Endothelial cell of umbilical vein (primary cell): ENCODE results near the gene DPH6. TPM values are rescaled to one million over a fixed set of nuclear protein-coding genes. Genes with fewer than 3 reads are reported as not detected.

ENCODE experiments used
- BruUV-seq: library from RNA; stranded (reverse); fragments of 400-500 nt; replicated peaks from 2 replicates; lab custom pipeline; 2021; lab: Mats Ljungman, UMichigan
- CTCF ChIA-PET: fragments of 300-600, 350-600 bp; sonication (Branson Sonifier 250); formaldehyde crosslinking; loops from one replicate; lab custom pipeline; 2021; ENCODE audit warnings: antibody characterized with exemption, inconsistent platforms; lab: Charles Lee
- POLR2A ChIA-PET: fragments of 300-600, 350-600 bp; sonication (Branson Sonifier 250); formaldehyde crosslinking; loops from one replicate; lab custom pipeline; 2021; ENCODE audit warnings: antibody characterized with exemption, inconsistent platforms; lab: Charles Lee
- DNase-seq: peaks from one replicate; pipeline ENCODE4 v3.0.0-alpha.2; 2011; ENCODE audit warnings: low read depth, low spot score
- FAIRE-seq: peaks from 2 replicates; lab custom pipeline; 2011; peaks lifted over from hg19 to GRCh38; lab: Jason Lieb, UNC
- H2AFZ ChIP-seq: 2 replicates; pipeline ENCODE4 v1.6.0; 2012; ENCODE audit warnings: low read depth, low read length, control low read depth, inconsistent platforms
- H3K27ac ChIP-seq: 2 replicates; pipeline ENCODE4 v1.5.1; 2011; ENCODE audit warnings: low read depth, mild to moderate bottlenecking, control low read depth, low read length, moderate library complexity; ENCODE audit not compliant: insufficient read depth
- H3K27me3 ChIP-seq, 2 experiments: 2 replicates each; pipeline versions ENCODE4 v1.6.0 to v1.6.1; 2011; ENCODE audit warnings: low read length in 2 of 2, mixed read lengths in 1 of 2; ENCODE audit not compliant: control insufficient read depth in 2 of 2, insufficient read depth in 2 of 2
- H3K36me3 ChIP-seq, 2 experiments: 2 replicates in 1 of 2; 3 replicates in 1 of 2; pipeline ENCODE4 v1.5.1; 2011; ENCODE audit warnings: low read length in 2 of 2, mild to moderate bottlenecking in 1 of 2, moderate library complexity in 1 of 2; ENCODE audit not compliant: control insufficient read depth in 2 of 2, insufficient read depth in 2 of 2; ENCODE audit errors: extremely low read depth in 1 of 2
- H3K4me1 ChIP-seq: 3 replicates; pipeline ENCODE4 v1.5.1; 2011; ENCODE audit warnings: mild to moderate bottlenecking, low read length; ENCODE audit not compliant: control insufficient read depth, insufficient read depth; ENCODE audit errors: extremely low read depth
- H3K4me2 ChIP-seq: 2 replicates; pipeline ENCODE4 v1.6.1; 2011; ENCODE audit warnings: low read length, control low read depth, mixed read lengths; ENCODE audit not compliant: insufficient read depth
- H3K4me3 ChIP-seq, 3 experiments: fragments of 200-600 bp in 1 of 3; sonication (generic), shearing (Covaris generic) in 1 of 3; replicated peaks in 1 of 3; 2 replicates each; pipeline ENCODE4 v1.5.1; 2011 to 2016; ENCODE audit warnings: control low read depth in 3 of 3, low read length in 3 of 3, mild to moderate bottlenecking in 2 of 3, inconsistent platforms in 1 of 3, low read depth in 1 of 3, moderate library complexity in 1 of 3; ENCODE audit not compliant: insufficient read depth in 1 of 3
- H3K79me2 ChIP-seq: 2 replicates; pipeline ENCODE4 v1.6.0; 2012; ENCODE audit warnings: low read length, inconsistent platforms; ENCODE audit not compliant: control insufficient read depth, insufficient read depth
- H3K9ac ChIP-seq: replicated peaks from 2 replicates; pipeline ENCODE3; 2011; ENCODE audit warnings: low read length, control low read depth; ENCODE audit not compliant: insufficient read depth; ENCODE audit errors: extremely low read depth
- H3K9me1 ChIP-seq: replicated peaks from 3 replicates; pipeline ENCODE4 v1.6.0; 2011; ENCODE audit warnings: mild to moderate bottlenecking, low read length; ENCODE audit not compliant: control insufficient read depth, insufficient read depth; ENCODE audit errors: extremely low read depth
- H3K9me3 ChIP-seq: replicated peaks from 2 replicates; pipeline ENCODE4 v1.5.1; 2012; ENCODE audit warnings: low read length, inconsistent platforms; ENCODE audit not compliant: control insufficient read depth, insufficient read depth
- H4K20me1 ChIP-seq: replicated peaks from 2 replicates; pipeline ENCODE3; 2011; ENCODE audit warnings: mild to moderate bottlenecking, low read length; ENCODE audit not compliant: control insufficient read depth, insufficient read depth; ENCODE audit errors: extremely low read depth
- CTCF ChIP-seq, 2 donors: IDR thresholded peaks; 1 replicate in 1 of 2; 2 replicates in 1 of 2; pipeline ENCODE4 v1.5.1; 2011; ENCODE audit warnings: low read length in 2 of 2, mild to moderate bottlenecking in 2 of 2, moderate library complexity in 2 of 2, control low read depth in 1 of 2, inconsistent platforms in 1 of 2, low read depth in 1 of 2; ENCODE audit not compliant: insufficient read depth in 1 of 2; ENCODE audit errors: extremely low read depth in 1 of 2
- FOS ChIP-seq: IDR thresholded peaks from 2 replicates; pipeline ENCODE4 v1.6.1; 2011; ENCODE audit warnings: mild to moderate bottlenecking, low read length, moderate library complexity, borderline replicate concordance; ENCODE audit not compliant: insufficient read depth
- GATA2 ChIP-seq: IDR thresholded peaks from 2 replicates; pipeline ENCODE4 v1.7.0; 2011; ENCODE audit warnings: low read depth, mild to moderate bottlenecking, moderate library complexity, mixed read lengths, low read length; ENCODE audit not compliant: insufficient read length, insufficient read depth
- JUN ChIP-seq: IDR thresholded peaks from 2 replicates; pipeline ENCODE4 v1.6.1; 2011; ENCODE audit warnings: borderline replicate concordance, low read depth; ENCODE audit not compliant: insufficient read length, insufficient read depth
- MYC ChIP-seq: IDR thresholded peaks from one replicate; pipeline ENCODE4 v1.6.1; 2011; ENCODE audit warnings: mild to moderate bottlenecking, low read depth, low read length
- POLR2A ChIP-seq: IDR thresholded peaks from 2 replicates; pipeline ENCODE4 v1.6.1; 2012; ENCODE audit warnings: low read depth, mild to moderate bottlenecking, control low read depth, low read length
- dilution Hi-C: fragments of 300-500 bp; cut with MboI; formaldehyde crosslinking; loops from one replicate; pipeline ENCODE4 v1.15.0; 2019; ENCODE audit warnings: low sequenced_read_pairs; ENCODE audit not compliant: extremely low pct_ligation_motif_present
- intact Hi-C: fragments of 100-400 bp; cut with micrococcal nuclease; formaldehyde crosslinking; loops from one replicate; pipeline ENCODE4 v1.10.0; 2022
- polyA plus RNA-seq, 4 experiments: library from polyadenylated mRNA; depleted of rRNA in 3 of 4; stranded (reverse) in 3 of 4; unstranded in 1 of 4; fragments of >200 nt; gene quantifications; 2 replicates each; pipeline versions ENCODE4 v1.2.1 to v1.2.3, GENCODE V29; 2011 to 2012; ENCODE audit warnings: missing spikeins in 1 of 4
- total RNA-seq: library from RNA; stranded (reverse); gene quantifications from 2 replicates; pipeline ENCODE4 v1.2.3, GENCODE V29; 2021
- TF ChIP-seq, protein P1 (sequence below): IDR thresholded peaks from 2 replicates; pipeline ENCODE4 v1.6.1; 2011; ENCODE audit not compliant: insufficient read depth, insufficient read length

DPH6 gene
- total and polyA plus RNA-seq, 2 donors (not counting 3 experiments of a cell fraction or from before 2014, with no cell fraction given) = 4.6 to 10.1 TPM

DNA sequence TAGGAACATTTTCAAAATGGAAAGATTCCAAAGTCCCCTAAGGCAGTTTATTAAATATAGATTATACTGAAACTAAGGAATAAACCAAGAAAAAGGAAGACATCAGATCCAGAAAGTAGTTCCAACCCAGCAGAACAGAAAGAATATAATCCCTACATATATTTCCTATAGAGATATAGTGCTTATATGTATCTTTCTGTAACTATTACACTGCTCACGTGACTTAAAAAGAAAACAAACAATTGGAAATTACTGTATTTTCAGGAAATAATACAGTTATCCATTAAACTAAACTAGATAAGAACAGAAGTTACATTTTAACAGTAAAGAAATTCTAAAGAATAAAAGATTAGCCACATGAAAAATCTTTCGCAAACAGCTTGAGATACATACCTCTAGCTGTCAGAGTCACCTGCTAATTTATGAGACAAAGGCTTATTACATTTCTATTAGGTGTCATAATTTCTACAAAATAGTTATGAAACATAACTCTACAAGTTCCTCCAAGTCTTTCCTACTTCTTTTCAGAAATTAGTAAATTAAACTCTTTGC, 10.5 kb downstream of the DPH6 start:
- no peaks in the 10 kb centered on the region for H4K20me1 ChIP-seq
- POLR2A ChIA-PET = no interaction called here
- no peak overlapping the region for H3K4me3 ChIP-seq
- no peak overlapping the region for H3K4me2 ChIP-seq
- H3K9ac ChIP-seq = no peak overlapping the region
- TF ChIP-seq POLR2A (no peak), FOS (no peak), CTCF (IDR thresholded peaks at IDR 0.05; ENCODE audit: extremely low read depth in 1 of 2, insufficient read depth in 1 of 2, low read depth in 1 of 2, low read length in 2 of 2) (no peak), MYC (no peak), JUN (no peak), GATA2 (no peak)
- TF ChIP-seq, protein P1, sequence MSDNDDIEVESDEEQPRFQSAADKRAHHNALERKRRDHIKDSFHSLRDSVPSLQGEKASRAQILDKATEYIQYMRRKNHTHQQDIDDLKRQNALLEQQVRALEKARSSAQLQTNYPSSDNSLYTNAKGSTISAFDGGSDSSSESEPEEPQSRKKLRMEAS = no peak
- CTCF ChIA-PET = no interaction called here
- dilution Hi-C loops = no loop called here
- intact Hi-C loops = no loop called here
- no peaks in the 10 kb centered on the region for H3K9me3 ChIP-seq
- H3K27me3 ChIP-seq = no peaks in the 10 kb centered on the region
- H3K9me1 ChIP-seq = no peaks in the 10 kb centered on the region
- DNase-seq = no peak
- no peak overlapping the region for H3K27ac ChIP-seq
- no TSS peak for BruUV-seq
- no peaks in the 10 kb centered on the region for H3K36me3 ChIP-seq
- no peaks in the 10 kb centered on the region for H3K4me1 ChIP-seq
- no peak for FAIRE-seq
- H2AFZ ChIP-seq = no peak overlapping the region
- H3K79me2 ChIP-seq = no peaks in the 10 kb centered on the region
